GM19238 (cell line): Measurements from ENCODE around the gene ABHD4.
"Not testable (repeated sequence)": the region's sequence is repeated elsewhere in the genome, so short reads cannot be mapped to it uniquely, and the experiment has no call there.

Experiments used
- DNase-seq: peaks from one replicate; pipeline ENCODE4 v3.0.0; 2011; ENCODE audit warnings: low spot score; ENCODE audit not compliant: insufficient read length

The ABHD4 gene

GRCh38 chr14:22623047-22623446 is 24.9 kb downstream of the ABHD4 start:
- DNase-seq: no peak

GRCh38 chr14:22626590-22626989 is 28.5 kb downstream of the ABHD4 start:
- DNase-seq: no peak

- DNase-seq: no peak
Measured at GRCh38 chr14:22627506-22628263, 29.6 kb downstream of the ABHD4 start.

- DNase-seq: no peak
Measured at GRCh38 chr14:22629361-22629760, 31.3 kb downstream of the ABHD4 start.

- no peak for DNase-seq
Measured at GRCh38 chr14:22630066-22630465, 32.0 kb downstream of the ABHD4 start.

- DNase-seq: no peak
Measured at GRCh38 chr14:22630486-22630885, 32.4 kb downstream of the ABHD4 start.

GRCh38 chr14:22634233-22634900 is 36.3 kb downstream of the ABHD4 start:
- DNase-seq: no peak

GRCh38 chr14:22635980-22636379 is 37.9 kb downstream of the ABHD4 start:
- DNase-seq: not testable (repeated sequence)

- DNase-seq: no peak
Measured at GRCh38 chr14:22640192-22640591, 42.1 kb downstream of the ABHD4 start.

- no peak for DNase-seq
Measured at GRCh38 chr14:22641846-22642245, 43.7 kb downstream of the ABHD4 start.

- no peak for DNase-seq
Measured at GRCh38 chr14:22644305-22644635, 46.2 kb downstream of the ABHD4 start, which contains the start of gene OR6J1. Gene OR6J1, minus strand, starts transcription at chr14:22644352. Its CDS starts 9,541 bp downstream, at chr14:22634811.

- DNase-seq: no peak
Measured at GRCh38 chr14:22646570-22647254, 48.6 kb downstream of the ABHD4 start.

- DNase-seq: no peak
Measured at GRCh38 chr14:22648506-22648905, 50.4 kb downstream of the ABHD4 start.

GRCh38 chr14:22650046-22650739 is 52.1 kb downstream of the ABHD4 start:
- no peak for DNase-seq

- DNase-seq: no peak
Measured at GRCh38 chr14:22650960-22651521, 52.9 kb downstream of the ABHD4 start.

GRCh38 chr14:22651586-22651985 is 53.5 kb downstream of the ABHD4 start:
- no peak for DNase-seq

GRCh38 chr14:22653012-22653621 is 55.0 kb downstream of the ABHD4 start:
- peak; percentile 39 for DNase-seq

GRCh38 chr14:22656226-22656625 is 58.1 kb downstream of the ABHD4 start:
- no peak for DNase-seq

- no peak for DNase-seq
Measured at GRCh38 chr14:22656945-22657731, 59.0 kb downstream of the ABHD4 start.

GRCh38 chr14:22657861-22658260 is 59.8 kb downstream of the ABHD4 start:
- no peak for DNase-seq
